K562 (cell line): ENCODE results near the gene BDNF.

Source experiments
- CTCF ChIP-seq, 3 experiments: IDR thresholded peaks in 2 of 3; conservative IDR thresholded peaks in 1 of 3; 2 replicates each; pipeline ENCODE4 v1.5.1; 2011 to 2012; ENCODE audit warnings: low read length in 3 of 3, mild to moderate bottlenecking in 3 of 3, control low read depth in 2 of 3, improper control_type of control experiment in 1 of 3, inconsistent platforms in 1 of 3, low read depth in 1 of 3, mixed read lengths in 1 of 3, moderate library complexity in 1 of 3; ENCODE audit not compliant: insufficient read depth in 2 of 3
- ELK1 ChIP-seq: sonication (generic); formaldehyde crosslinking; IDR thresholded peaks from 2 replicates; pipeline ENCODE4 v1.8.1; 2022; ENCODE audit warnings: missing genetic modification reagents
- GATAD2A ChIP-seq: fragments of 450-650 bp; IDR thresholded peaks from 2 replicates; pipeline ENCODE4 v1.6.1; 2017
- HBP1 ChIP-seq: fragments of 450-650 bp; formaldehyde crosslinking; IDR thresholded peaks from 2 replicates; pipeline ENCODE4 v1.4.0; 2022; ENCODE audit warnings: missing genetic modification characterization
- MTA3 ChIP-seq: fragments of 450-650 bp; formaldehyde crosslinking; IDR thresholded peaks from 2 replicates; pipeline ENCODE4 v1.6.1; 2017; ENCODE audit warnings: mild to moderate bottlenecking, borderline replicate concordance
- PML ChIP-seq: IDR thresholded peaks from 2 replicates; pipeline ENCODE4 v1.6.1; 2012; ENCODE audit warnings: low read length, inconsistent platforms
- VEZF1 ChIP-seq: fragments of 200-800 bp; sonication (Bioruptor generic); IDR thresholded peaks from 2 replicates; pipeline ENCODE4 v1.6.1; 2017; ENCODE audit warnings: missing genetic modification characterization, missing compliant biosample characterization

- TF ChIP-seq PML, result no peak
- TF ChIP-seq VEZF1, result no peak
- no peak for TF ChIP-seq MTA3
- TF ChIP-seq GATAD2A, result no peak
- no peak for TF ChIP-seq CTCF (IDR thresholded peaks at IDR 0.05 in 2 of 3, conservative IDR thresholded peaks at IDR 0.05 in 1 of 3; ENCODE audit: insufficient read depth in 2 of 3, low read depth in 1 of 3, low read length in 3 of 3)
- TF ChIP-seq ELK1 (CRISPR knock-in tag), result no peak
- TF ChIP-seq HBP1 (CRISPR knock-in tag), result no peak
Observed at GRCh38 chr11:27658535-27659236, 41.6 kb downstream of the BDNF start.
